Parathyroid adenoma (tissue), 2 donors: ENCODE data around the gene GRAP.

Experiments
- H2AFZ ChIP-seq: fragments of 300-600 bp; sonication (generic); one replicate; pipeline ENCODE4 v1.7.0; 2017; ENCODE audit warnings: antibody characterized with exemption, mild to moderate bottlenecking
- H3K27ac ChIP-seq: fragments of 300-600 bp; sonication (generic); one replicate; pipeline ENCODE4 v1.7.0; 2017
- H3K27me3 ChIP-seq: fragments of 300-600 bp; sonication (generic); one replicate; pipeline ENCODE4 v1.7.0; 2017; ENCODE audit warnings: low read length; ENCODE audit not compliant: control insufficient read depth, insufficient read depth
- H3K36me3 ChIP-seq: fragments of 300-600 bp; sonication (generic); one replicate; pipeline ENCODE4 v1.7.0; 2017; ENCODE audit warnings: low read length; ENCODE audit not compliant: control insufficient read depth, insufficient read depth
- H3K4me1 ChIP-seq: fragments of 300-600 bp; sonication (generic); one replicate; pipeline ENCODE4 v1.7.0; 2017; ENCODE audit warnings: control low read depth
- H3K4me2 ChIP-seq: fragments of 300-600 bp; sonication (generic); one replicate; pipeline ENCODE4 v1.7.0; 2017; ENCODE audit warnings: low read length
- H3K4me3 ChIP-seq: fragments of 300-600 bp; sonication (generic); one replicate; pipeline ENCODE4 v1.7.0; 2017; ENCODE audit warnings: low read depth, low read length
- H3K79me2 ChIP-seq: fragments of 300-600 bp; sonication (generic); one replicate; pipeline ENCODE4 v1.7.0; 2017; ENCODE audit warnings: control low read depth
- H3K9ac ChIP-seq: fragments of 300-600 bp; sonication (generic); one replicate; pipeline ENCODE4 v1.7.0; 2017; ENCODE audit warnings: mild to moderate bottlenecking
- H3K9me3 ChIP-seq: fragments of 300-600 bp; sonication (generic); one replicate; pipeline ENCODE4 v1.7.0; 2017; ENCODE audit warnings: low read length; ENCODE audit not compliant: control insufficient read depth
- TF ChIP-seq, protein P1 (sequence below): fragments of 300-600 bp; sonication (generic); IDR thresholded peaks from one replicate; pipeline ENCODE4 v1.7.0; 2017; ENCODE audit warnings: antibody characterized with exemption, mild to moderate bottlenecking
- donor health status: primary hyperparathyroidism.

Gene GRAP

GRCh38 chr17:18993905-18994526, 52.7 kb downstream of the GRAP start:
- no peaks in the 10 kb centered on the region for H3K4me1 ChIP-seq
- peaks cover 5% of the 10 kb centered on the region for H3K79me2 ChIP-seq

DNA sequence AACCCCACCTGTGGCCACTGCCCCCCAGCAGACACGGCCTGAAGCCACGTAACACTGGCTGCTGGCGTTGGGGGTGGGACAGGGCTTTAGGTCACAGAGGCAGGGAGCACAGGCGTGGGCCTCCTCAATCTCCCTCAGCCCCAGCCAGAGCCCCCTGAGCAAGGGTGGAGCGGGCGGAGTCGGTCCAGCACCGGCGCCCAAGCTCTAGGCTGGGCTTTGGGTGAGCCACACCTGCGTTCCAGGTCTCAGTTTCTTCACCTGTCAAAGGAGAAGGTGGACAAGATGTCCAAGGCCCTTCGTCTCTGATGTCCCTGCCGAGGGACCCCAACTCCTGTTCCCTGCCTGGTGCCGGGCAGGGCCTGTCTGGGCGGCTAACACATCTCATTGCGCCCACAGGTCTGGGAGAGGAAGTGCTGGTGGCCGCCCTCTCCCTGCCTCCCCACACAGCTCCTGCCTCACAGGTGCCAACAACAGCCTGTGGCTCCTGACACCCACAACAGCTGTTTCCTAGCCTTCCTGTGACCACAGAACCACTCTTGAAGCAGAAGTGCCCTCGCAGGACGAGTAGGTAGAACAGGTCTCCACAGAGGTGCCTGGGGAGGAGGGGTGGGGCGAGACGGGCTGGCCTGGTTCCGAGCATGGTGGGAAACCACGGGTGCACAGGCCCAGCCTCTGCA, 54.2 kb downstream of the GRAP start:
- Histone ChIP-seq H3K27me3 (no peaks in the 10 kb centered on the region), H3K79me2 (peaks cover 5% of the 10 kb centered on the region), H3K4me2 (no peak overlapping the region), H3K36me3 (no peaks in the 10 kb centered on the region), H3K4me1 (no peaks in the 10 kb centered on the region), H2AFZ (no peak overlapping the region), H3K4me3 (no peak overlapping the region), H3K9me3 (no peaks in the 10 kb centered on the region), H3K27ac (no peak overlapping the region), H3K9ac (no peak overlapping the region)
- TF ChIP-seq, protein P1, sequence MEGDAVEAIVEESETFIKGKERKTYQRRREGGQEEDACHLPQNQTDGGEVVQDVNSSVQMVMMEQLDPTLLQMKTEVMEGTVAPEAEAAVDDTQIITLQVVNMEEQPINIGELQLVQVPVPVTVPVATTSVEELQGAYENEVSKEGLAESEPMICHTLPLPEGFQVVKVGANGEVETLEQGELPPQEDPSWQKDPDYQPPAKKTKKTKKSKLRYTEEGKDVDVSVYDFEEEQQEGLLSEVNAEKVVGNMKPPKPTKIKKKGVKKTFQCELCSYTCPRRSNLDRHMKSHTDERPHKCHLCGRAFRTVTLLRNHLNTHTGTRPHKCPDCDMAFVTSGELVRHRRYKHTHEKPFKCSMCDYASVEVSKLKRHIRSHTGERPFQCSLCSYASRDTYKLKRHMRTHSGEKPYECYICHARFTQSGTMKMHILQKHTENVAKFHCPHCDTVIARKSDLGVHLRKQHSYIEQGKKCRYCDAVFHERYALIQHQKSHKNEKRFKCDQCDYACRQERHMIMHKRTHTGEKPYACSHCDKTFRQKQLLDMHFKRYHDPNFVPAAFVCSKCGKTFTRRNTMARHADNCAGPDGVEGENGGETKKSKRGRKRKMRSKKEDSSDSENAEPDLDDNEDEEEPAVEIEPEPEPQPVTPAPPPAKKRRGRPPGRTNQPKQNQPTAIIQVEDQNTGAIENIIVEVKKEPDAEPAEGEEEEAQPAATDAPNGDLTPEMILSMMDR, result no peak

More at GRCh38 chr17:18993905-18994526, 52.7 kb downstream of the GRAP start:
- Histone ChIP-seq H3K4me3 (no peak overlapping the region), H3K9me3 (no peaks in the 10 kb centered on the region), H3K4me2 (no peak overlapping the region), H3K27me3 (no peaks in the 10 kb centered on the region), H2AFZ (no peak overlapping the region), H3K27ac (no peak overlapping the region), H3K36me3 (no peaks in the 10 kb centered on the region), H3K9ac (no peak overlapping the region)
- TF ChIP-seq, protein P1, result no peak

GRCh38 chr17:18991531-18992315, 55.0 kb downstream of the GRAP start:
- H3K79me2 ChIP-seq, result peaks cover 5% of the 10 kb centered on the region
- H3K27ac ChIP-seq, result no peak overlapping the region
- H3K9me3 ChIP-seq, result no peaks in the 10 kb centered on the region
- H3K4me3 ChIP-seq, result no peak overlapping the region
- H3K36me3 ChIP-seq, result no peaks in the 10 kb centered on the region
- H3K4me2 ChIP-seq, result no peak overlapping the region
- H3K9ac ChIP-seq, result no peak overlapping the region
- no peaks in the 10 kb centered on the region for H3K4me1 ChIP-seq
- H3K27me3 ChIP-seq, result no peaks in the 10 kb centered on the region
- TF ChIP-seq, protein P1, result no peak
- no peak overlapping the region for H2AFZ ChIP-seq

DNA sequence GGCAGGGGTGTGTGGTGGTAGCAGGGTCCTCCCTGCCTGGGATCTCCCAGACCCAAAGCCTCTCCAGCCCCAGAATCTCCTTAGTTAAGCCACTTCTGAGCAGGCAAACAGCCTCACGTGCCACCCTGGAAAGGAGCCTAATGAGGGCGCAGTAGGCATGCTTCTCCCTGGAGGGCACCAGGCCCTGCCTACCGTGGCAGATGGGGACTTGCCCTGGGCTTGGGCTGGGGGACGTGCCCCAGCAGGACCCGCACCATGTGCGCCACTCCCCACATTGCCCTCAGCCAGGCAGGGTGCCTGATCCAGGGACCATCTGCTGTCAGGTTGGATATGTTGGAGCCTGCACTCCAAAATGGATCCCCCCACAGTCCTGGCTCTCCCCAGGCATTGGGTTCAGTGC, 56.4 kb downstream of the GRAP start:
- no peak overlapping the region for H3K4me2 ChIP-seq

More for the DNA sequence above, 56.4 kb downstream of the GRAP start:
- H3K27me3 ChIP-seq, result no peaks in the 10 kb centered on the region
- no peak overlapping the region for H3K27ac ChIP-seq
- H3K4me3 ChIP-seq, result no peak overlapping the region
- no peak overlapping the region for H3K9ac ChIP-seq
- H3K4me1 ChIP-seq, result no peaks in the 10 kb centered on the region
- H3K36me3 ChIP-seq, result no peaks in the 10 kb centered on the region
- no peaks in the 10 kb centered on the region for H3K9me3 ChIP-seq
- no peak overlapping the region for H2AFZ ChIP-seq
- TF ChIP-seq, protein P1, result no peak
- H3K79me2 ChIP-seq, result peaks cover 5% of the 10 kb centered on the region
